ENCODE results near the gene ULK4. TPM values are rescaled to one million over a fixed set of nuclear protein-coding genes. Genes with fewer than 3 reads are reported as not detected.

Gene ULK4
- total RNA-seq, 1 experiment from 2014 or later, result 6.3 TPM

- Histone ChIP-seq H3K9ac (ENCODE audit: low read length) (no peak overlapping the region), H3K4me3 (replicated peaks in 1 of 2; ENCODE audit: low read depth in 1 of 2, low read length in 2 of 2) (no peak overlapping the region), H3K9me3 (ENCODE audit: control insufficient read depth in 1 of 2, insufficient read depth in 1 of 2, low read depth in 1 of 2, low read length in 2 of 2) (no peaks in the 10 kb centered on the region), H3K79me2 (ENCODE audit: insufficient read depth, low read length) (no peaks in the 10 kb centered on the region), H3K27ac (ENCODE audit: low read depth, low read length) (no peak overlapping the region), H3K4me2 (ENCODE audit: low read length) (no peak overlapping the region), H3K4me1 (ENCODE audit: control insufficient read depth in 1 of 2, insufficient read depth in 2 of 2, low read length in 2 of 2) (no peaks in the 10 kb centered on the region), H3K36me3 (ENCODE audit: control insufficient read depth in 1 of 2, insufficient read depth in 2 of 2, low read length in 2 of 2) (no peaks in the 10 kb centered on the region), H4K20me1 (ENCODE audit: insufficient read depth) (no peaks in the 10 kb centered on the region), H3K9me2 (ENCODE audit: insufficient read depth) (no peaks in the 10 kb centered on the region), H2AFZ (ENCODE audit: low read depth, low read length, poor library complexity, severe bottlenecking) (no peak overlapping the region), H3K27me3 (ENCODE audit: insufficient read depth, low read length) (no peaks in the 10 kb centered on the region)
- POLR2A ChIA-PET, result no interaction called here
- DNase-seq (ENCODE audit: low read depth, low spot score), result no peak
- intact Hi-C loops (cut with micrococcal nuclease), result no loop called here
- no TSS peak for BruUV-seq (replicated peaks)
- TF ChIP-seq EZH2phosphoT487 (IDR thresholded peaks at IDR 0.05; ENCODE audit: borderline replicate concordance) (no peak), EGR1 (IDR thresholded peaks at IDR 0.05; ENCODE audit: low read depth) (no peak), ELF1 (IDR thresholded peaks at IDR 0.05; ENCODE audit: borderline replicate concordance, low read depth) (no peak), ATF3 (IDR thresholded peaks at IDR 0.05) (no peak)
- RAD21 ChIA-PET (ENCODE audit: low non-redundant PET in 1 of 2, low total read pairs in 2 of 2, uncharacterized antibody in 2 of 2, unreplicated experiment in 2 of 2), result no interaction called here
- no peak for ATAC-seq
- CTCF ChIA-PET, result interaction anchor here (1.1 kb wide), 1 partner anchor 18 kb away, joined by 3 read pairs; no protein-coding TSS in a partner anchor
These were observed 263.0 kb downstream of the ULK4 start for GRCh38 chr3:41698898-41699297.

- no peak overlapping the region for H3K4me3 ChIP-seq (replicated peaks in 1 of 2; ENCODE audit: low read depth in 1 of 2, low read length in 2 of 2)
- H4K20me1 ChIP-seq (ENCODE audit: insufficient read depth), result no peaks in the 10 kb centered on the region
- H3K4me1 ChIP-seq (ENCODE audit: control insufficient read depth in 1 of 2, insufficient read depth in 2 of 2, low read length in 2 of 2), result no peaks in the 10 kb centered on the region
- H3K9ac ChIP-seq (ENCODE audit: low read length), result no peak overlapping the region
- H3K9me2 ChIP-seq (ENCODE audit: insufficient read depth), result no peaks in the 10 kb centered on the region
- POLR2A ChIA-PET, result no interaction called here
- H3K9me3 ChIP-seq (ENCODE audit: control insufficient read depth in 1 of 2, insufficient read depth in 1 of 2, low read depth in 1 of 2, low read length in 2 of 2), result no peaks in the 10 kb centered on the region
- intact Hi-C loops (cut with micrococcal nuclease), result no loop called here
- H3K79me2 ChIP-seq (ENCODE audit: insufficient read depth, low read length), result no peaks in the 10 kb centered on the region
- no peaks in the 10 kb centered on the region for H3K27me3 ChIP-seq (ENCODE audit: insufficient read depth, low read length)
- ATAC-seq, result no peak
- no peak overlapping the region for H2AFZ ChIP-seq (ENCODE audit: low read depth, low read length, poor library complexity, severe bottlenecking)
- no peak overlapping the region for H3K4me2 ChIP-seq (ENCODE audit: low read length)
- DNase-seq (ENCODE audit: low read depth, low spot score), result no peak
- no peaks in the 10 kb centered on the region for H3K36me3 ChIP-seq (ENCODE audit: control insufficient read depth in 1 of 2, insufficient read depth in 2 of 2, low read length in 2 of 2)
- H3K27ac ChIP-seq (ENCODE audit: low read depth, low read length), result no peak overlapping the region
- no peak for TF ChIP-seq EGR1 (IDR thresholded peaks at IDR 0.05; ENCODE audit: low read depth)
- no peak for TF ChIP-seq CTCF (IDR thresholded peaks at IDR 0.05 in 2 of 3, conservative IDR thresholded peaks at IDR 0.05 in 1 of 3; ENCODE audit: borderline replicate concordance in 1 of 3, insufficient read depth in 1 of 3, low read depth in 2 of 3, low read length in 2 of 3)
- no peak for TF ChIP-seq RAD21 (IDR thresholded peaks at IDR 0.05; ENCODE audit: low read depth)
- no peak for TF ChIP-seq SP1 (IDR thresholded peaks at IDR 0.05; ENCODE audit: low read depth)
- no peak for TF ChIP-seq ELF1 (IDR thresholded peaks at IDR 0.05; ENCODE audit: borderline replicate concordance, low read depth)
- no peak for TF ChIP-seq FOSL1 (IDR thresholded peaks at IDR 0.05; ENCODE audit: low read depth)
- TF ChIP-seq ATF3 (IDR thresholded peaks at IDR 0.05), result no peak
- TF ChIP-seq CBX3 (IDR thresholded peaks at IDR 0.05; ENCODE audit: low read depth), result no peak
- TF ChIP-seq JUND (IDR thresholded peaks at IDR 0.05), result no peak
- CTCF ChIA-PET, result no interaction called here
- RAD21 ChIA-PET (ENCODE audit: low non-redundant PET in 1 of 2, low total read pairs in 2 of 2, uncharacterized antibody in 2 of 2, unreplicated experiment in 2 of 2), result no interaction called here
- BruUV-seq (replicated peaks), result no TSS peak
These were observed 264.2 kb downstream of the ULK4 start for GRCh38 chr3:41697702-41698101.
